ENCODE results near the gene ADAMTSL5.
"Not testable (repeated sequence)": the region's sequence is repeated elsewhere in the genome, so short reads cannot be mapped to it uniquely, and the experiment has no call there.

Gene ADAMTSL5

GRCh38 chr19:1530856-1531255, 18.0 kb upstream of the ADAMTSL5 start:
- not testable (repeated sequence) for DNase-seq (ENCODE audit: low spot score)

- DNase-seq (ENCODE audit: low spot score), result no peak
These were observed 16.6 kb upstream of the ADAMTSL5 start for GRCh38 chr19:1529430-1529816.

GRCh38 chr19:1528596-1529429, 16.0 kb upstream of the ADAMTSL5 start:
- DNase-seq (ENCODE audit: low spot score), result no peak

GRCh38 chr19:1527650-1528309, 15.0 kb upstream of the ADAMTSL5 start:
- no peak for DNase-seq (ENCODE audit: low spot score)

GRCh38 chr19:1526979-1527649, 14.3 kb upstream of the ADAMTSL5 start:
- DNase-seq (ENCODE audit: low spot score), result no peak

- DNase-seq (ENCODE audit: low spot score), result no peak
These were observed 13.4 kb upstream of the ADAMTSL5 start for GRCh38 chr19:1526066-1526778.

- no peak for DNase-seq (ENCODE audit: low spot score)
These were observed 12.5 kb upstream of the ADAMTSL5 start for GRCh38 chr19:1525343-1525742.

GRCh38 chr19:1524972-1525325, 12.1 kb upstream of the ADAMTSL5 start:
- DNase-seq (ENCODE audit: low spot score), result no peak

GRCh38 chr19:1524287-1524971, 11.6 kb upstream of the ADAMTSL5 start:
- no peak for DNase-seq (ENCODE audit: low spot score)

- no peak for DNase-seq (ENCODE audit: low spot score)
These were observed 10.8 kb upstream of the ADAMTSL5 start, which contains the start of gene PLK5 for GRCh38 chr19:1523412-1524286. Gene PLK5, plus strand, starts transcription at chr19:1524077. Its CDS starts 2,920 bp downstream, at chr19:1526997.

GRCh38 chr19:1522838-1523237, 10.0 kb upstream of the ADAMTSL5 start:
- no peak for DNase-seq (ENCODE audit: low spot score)

- no peak for DNase-seq (ENCODE audit: low spot score)
These were observed 9.2 kb upstream of the ADAMTSL5 start for GRCh38 chr19:1522061-1522460.

- no peak for DNase-seq (ENCODE audit: low spot score)
These were observed 8.8 kb upstream of the ADAMTSL5 start for GRCh38 chr19:1521636-1522035.

- no peak for DNase-seq (ENCODE audit: low spot score)
These were observed 7.5 kb upstream of the ADAMTSL5 start for GRCh38 chr19:1520203-1520780.

- DNase-seq (ENCODE audit: low spot score), result not testable (repeated sequence)
These were observed 7.0 kb upstream of the ADAMTSL5 start for GRCh38 chr19:1519802-1520201.

- no peak for DNase-seq (ENCODE audit: low spot score)
These were observed 5.7 kb upstream of the ADAMTSL5 start for GRCh38 chr19:1518471-1518870.

- DNase-seq (ENCODE audit: low spot score), result no peak
These were observed 3.6 kb upstream of the ADAMTSL5 start for GRCh38 chr19:1516395-1516753.

GRCh38 chr19:1514986-1515721, 2.3 kb upstream of the ADAMTSL5 start:
- no peak for DNase-seq (ENCODE audit: low spot score)

- DNase-seq (ENCODE audit: low spot score), result no peak
These were observed 1.5 kb upstream of the ADAMTSL5 start for GRCh38 chr19:1514295-1514661.

All from LoVo (cell line).